ENCODE measurements around the gene MAST4. TPM values are rescaled to one million over a fixed set of nuclear protein-coding genes. Genes with fewer than 3 reads are reported as not detected.

MAST4 gene
- total RNA-seq, 4 donors from 2014 or later = 16.2 to 32.8 (median 25.0) TPM

GRCh38 chr5:66713998-66714397 is 117.8 kb downstream of the MAST4 start:
- WGBS, 2 donors (ENCODE audit: low coverage in 1 of 2) = 84 to 90% methylated on average over 3 of the region's 3 CpGs
- Histone ChIP-seq H3K36me3 (no peaks in the 10 kb centered on the region), H3K9me3 (peaks cover 0 to 15% (median 0%) of the 10 kb centered on the region in 3 donors), H3K27ac (no peak overlapping the region), H3K4me1 (no peaks in the 10 kb centered on the region), H3K4me3 (no peak overlapping the region), H3K27me3 (no peaks in the 10 kb centered on the region)
- no peak for ATAC-seq
- TF ChIP-seq POLR2AphosphoS5 (IDR thresholded peaks at IDR 0.05) = no peak
- TF ChIP-seq EP300 (IDR thresholded peaks at IDR 0.05) = no peak
- no peak for TF ChIP-seq CTCF (IDR thresholded peaks at IDR 0.05)
- TF ChIP-seq POLR2A (IDR thresholded peaks at IDR 0.05) = no peak

- H3K4me1 ChIP-seq = no peaks in the 10 kb centered on the region
- H3K36me3 ChIP-seq = no peaks in the 10 kb centered on the region
- H3K27me3 ChIP-seq = no peaks in the 10 kb centered on the region
- H3K27ac ChIP-seq = no peak overlapping the region
- WGBS, 2 donors (ENCODE audit: low coverage in 1 of 2) = 32 to 48% methylated on average over 4 to 5 of the region's 6 CpGs
- peaks cover 0 to under 1% (median 0%) of the 10 kb centered on the region in 3 donors for H3K9me3 ChIP-seq
- no peak for ATAC-seq
- no peak for TF ChIP-seq CTCF (IDR thresholded peaks at IDR 0.05)
- no peak for TF ChIP-seq POLR2A (IDR thresholded peaks at IDR 0.05)
- TF ChIP-seq EP300 (IDR thresholded peaks at IDR 0.05) = no peak
- no peak for TF ChIP-seq POLR2AphosphoS5 (IDR thresholded peaks at IDR 0.05)
- H3K4me3 ChIP-seq = no peak overlapping the region
These were observed 121.5 kb downstream of the MAST4 start for GRCh38 chr5:66717455-66718373.

- Histone ChIP-seq H3K4me1 (no peaks in the 10 kb centered on the region), H3K27me3 (no peaks in the 10 kb centered on the region), H3K4me3 (no peak overlapping the region), H3K9me3 (no peaks in the 10 kb centered on the region), H3K27ac (no peak overlapping the region), H3K36me3 (no peaks in the 10 kb centered on the region)
- WGBS, 2 donors (ENCODE audit: low coverage in 1 of 2) = 60 to 69% methylated on average over 5 to 6 of the region's 7 CpGs
- TF ChIP-seq CTCF (IDR thresholded peaks at IDR 0.05) (no peak), POLR2AphosphoS5 (IDR thresholded peaks at IDR 0.05) (no peak), EP300 (IDR thresholded peaks at IDR 0.05) (no peak), POLR2A (IDR thresholded peaks at IDR 0.05) (no peak)
- ATAC-seq = no peak
These were observed 122.3 kb downstream of the MAST4 start for GRCh38 chr5:66718374-66719002.

GRCh38 chr5:66720780-66721179 is 124.6 kb downstream of the MAST4 start:
- WGBS, 2 donors (ENCODE audit: low coverage in 1 of 2) = 62 to 63% methylated on average over 2 to 5 of the region's 5 CpGs
- Histone ChIP-seq H3K27ac (no peak overlapping the region), H3K4me3 (no peak overlapping the region), H3K27me3 (no peaks in the 10 kb centered on the region), H3K36me3 (no peaks in the 10 kb centered on the region), H3K9me3 (no peaks in the 10 kb centered on the region), H3K4me1 (no peaks in the 10 kb centered on the region)
- ATAC-seq = no peak
- TF ChIP-seq POLR2AphosphoS5 (IDR thresholded peaks at IDR 0.05) (no peak), CTCF (IDR thresholded peaks at IDR 0.05) (no peak), POLR2A (IDR thresholded peaks at IDR 0.05) (no peak), EP300 (IDR thresholded peaks at IDR 0.05) (no peak)

Measured in gastroesophageal sphincter (tissue), 4 donors.